GM23248 (cell line): ENCODE measurements around the gene ISL2. TPM values are rescaled to one million over a fixed set of nuclear protein-coding genes. Genes with fewer than 3 reads are reported as not detected.
A peak's percentile ranks its signal among the peaks of the same experiment; 100 is the strongest.

ENCODE experiments used
- DNase-seq: peaks from one replicate; pipeline ENCODE4 v3.0.0-alpha.2; 2015
- H2AFZ ChIP-seq: fragments of 200-600 bp; sonication (generic); 2 replicates; pipeline ENCODE4 v1.6.1; 2016; ENCODE audit warnings: antibody characterized with exemption
- H3F3A ChIP-seq: fragments of 200-600 bp; sonication (generic); 2 replicates; pipeline ENCODE4 v1.6.1; 2016; ENCODE audit warnings: mild to moderate bottlenecking, antibody characterized with exemption, mixed run types; ENCODE audit not compliant: insufficient read depth
- H3K27ac ChIP-seq: fragments of 200-600 bp; sonication (generic); 2 replicates; pipeline ENCODE4 v1.5.1; 2016; ENCODE audit warnings: mild to moderate bottlenecking
- H3K27me3 ChIP-seq: fragments of 200-600 bp; sonication (generic); replicated peaks from 2 replicates; pipeline ENCODE4 v1.6.1; 2016; ENCODE audit warnings: mild to moderate bottlenecking; ENCODE audit not compliant: insufficient read depth
- H3K36me3 ChIP-seq: fragments of 200-600 bp; sonication (generic); 2 replicates; pipeline ENCODE4 v1.6.1; 2016; ENCODE audit warnings: low read depth, mild to moderate bottlenecking
- H3K4me1 ChIP-seq: fragments of 200-600 bp; sonication (generic); 2 replicates; pipeline ENCODE4 v1.6.1; 2016; ENCODE audit warnings: mild to moderate bottlenecking; ENCODE audit not compliant: insufficient read depth
- H3K4me2 ChIP-seq: fragments of 200-600 bp; sonication (generic); one replicate; pipeline ENCODE4 v1.6.1; 2016; ENCODE audit warnings: mild to moderate bottlenecking; ENCODE audit not compliant: unreplicated experiment
- H3K4me3 ChIP-seq: fragments of 200-600 bp; sonication (generic); 2 replicates; pipeline ENCODE4 v1.5.1; 2016; ENCODE audit warnings: mild to moderate bottlenecking
- H3K79me2 ChIP-seq: fragments of 200-600 bp; sonication (generic); 2 replicates; pipeline ENCODE4 v1.6.1; 2016; ENCODE audit warnings: mild to moderate bottlenecking; ENCODE audit not compliant: insufficient read depth
- H3K9ac ChIP-seq: fragments of 200-600 bp; sonication (generic); 2 replicates; pipeline ENCODE4 v1.6.1; 2016; ENCODE audit warnings: mild to moderate bottlenecking
- H3K9me2 ChIP-seq: fragments of 200-600 bp; sonication (generic); 2 replicates; pipeline ENCODE4 v1.6.1; 2016; ENCODE audit warnings: mixed run types, mild to moderate bottlenecking, moderate library complexity; ENCODE audit not compliant: insufficient read depth
- H3K9me3 ChIP-seq: fragments of 200-600 bp; sonication (generic); one replicate; pipeline ENCODE4 v1.6.1; 2017; ENCODE audit warnings: low read depth
- H4K20me1 ChIP-seq: fragments of 200-600 bp; sonication (generic); 2 replicates; pipeline ENCODE4 v1.6.0; 2016; ENCODE audit not compliant: insufficient read depth
- EZH2 ChIP-seq: fragments of 200-600 bp; sonication (generic); IDR thresholded peaks from 2 replicates; pipeline ENCODE4 v1.6.1; 2018; ENCODE audit warnings: antibody characterized with exemption, mild to moderate bottlenecking; ENCODE audit not compliant: insufficient read depth, poor library complexity, severe bottlenecking
- EZH2phosphoT487 ChIP-seq: fragments of 200-600 bp; sonication (generic); IDR thresholded peaks from 2 replicates; pipeline ENCODE4 v1.6.1; 2018; ENCODE audit warnings: antibody characterized with exemption, moderate library complexity, mild to moderate bottlenecking, low read depth; ENCODE audit not compliant: insufficient read depth
- WGBS, 2 experiments: methylation state at CpG; one replicate each; pipeline ENCODE4 v1.1.6; 2015 to 2017; ENCODE audit warnings: low lambda C conversion rate in 2 of 2, low coverage in 1 of 2; ENCODE audit errors: missing lambda C conversion rate in 2 of 2; 5-methylcytosine and 5-hydroxymethylcytosine counted together
- in situ Hi-C: fragments of 300-500 bp; cut with MboI; formaldehyde crosslinking; loops from 2 replicates; pipeline ENCODE4 v1.15.0; 2020
- polyA plus RNA-seq: library from polyadenylated mRNA; unstranded; fragments of >200 nt; fragmentation: Nextera tagmentation; extraction: Ambion mirVana; gene quantifications from 2 replicates; pipeline ENCODE4 v1.2.1, GENCODE V29; 2016
- total RNA-seq: library from RNA; depleted of rRNA; stranded (reverse); fragments of >200 nt; shearing (Covaris generic); gene quantifications from 2 replicates; pipeline ENCODE4 v1.2.3, GENCODE V29; 2014

Gene ISL2
- total and polyA plus RNA-seq, 2 experiments from 2014 or later, result 0.98 to 2.2 TPM

DNA sequence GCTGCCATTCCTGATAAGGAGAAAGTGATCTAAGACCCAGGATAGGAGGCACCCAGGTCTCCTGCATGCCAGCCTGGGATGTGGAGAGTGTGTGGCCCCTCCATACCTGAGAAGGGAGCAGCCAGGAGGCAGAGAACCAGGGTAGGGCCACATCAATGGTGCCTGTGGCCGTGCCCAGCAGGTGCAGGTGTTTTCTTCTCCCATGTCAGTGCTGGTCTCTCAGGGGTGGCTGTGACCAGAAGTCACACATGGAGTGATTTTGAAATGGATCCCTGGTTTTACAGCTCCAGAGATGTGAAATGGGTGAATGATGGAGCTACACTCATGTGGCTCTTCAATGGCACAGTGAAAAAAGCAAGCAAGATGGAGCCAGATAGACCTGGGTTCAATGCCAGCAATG lies 3.3 kb upstream of the ISL2 start:
- peaks cover 19% of the 10 kb centered on the region for H3K27me3 ChIP-seq
- H3K4me2 ChIP-seq, result no peak overlapping the region
- no peak overlapping the region for H3K9ac ChIP-seq
- in situ Hi-C loops, result no loop called here
- H3F3A ChIP-seq, result no peaks in the 10 kb centered on the region; the same call in 1 of the 2 replicates
- no peaks in the 10 kb centered on the region for H4K20me1 ChIP-seq
- 65% methylated on average over 1 of the region's 1 CpG for WGBS, 2 experiments
- H3K4me3 ChIP-seq, result no peak overlapping the region
- no peak overlapping the region for H3K27ac ChIP-seq
- H3K36me3 ChIP-seq, result no peaks in the 10 kb centered on the region
- H3K4me1 ChIP-seq, result no peaks in the 10 kb centered on the region
- TF ChIP-seq EZH2phosphoT487, result no peak
- no peak for TF ChIP-seq EZH2
- H2AFZ ChIP-seq, result no peak overlapping the region
- DNase-seq, result no peak
- H3K9me2 ChIP-seq, result no peaks in the 10 kb centered on the region
- H3K79me2 ChIP-seq, result no peaks in the 10 kb centered on the region
- H3K9me3 ChIP-seq, result no peaks in the 10 kb centered on the region

DNA sequence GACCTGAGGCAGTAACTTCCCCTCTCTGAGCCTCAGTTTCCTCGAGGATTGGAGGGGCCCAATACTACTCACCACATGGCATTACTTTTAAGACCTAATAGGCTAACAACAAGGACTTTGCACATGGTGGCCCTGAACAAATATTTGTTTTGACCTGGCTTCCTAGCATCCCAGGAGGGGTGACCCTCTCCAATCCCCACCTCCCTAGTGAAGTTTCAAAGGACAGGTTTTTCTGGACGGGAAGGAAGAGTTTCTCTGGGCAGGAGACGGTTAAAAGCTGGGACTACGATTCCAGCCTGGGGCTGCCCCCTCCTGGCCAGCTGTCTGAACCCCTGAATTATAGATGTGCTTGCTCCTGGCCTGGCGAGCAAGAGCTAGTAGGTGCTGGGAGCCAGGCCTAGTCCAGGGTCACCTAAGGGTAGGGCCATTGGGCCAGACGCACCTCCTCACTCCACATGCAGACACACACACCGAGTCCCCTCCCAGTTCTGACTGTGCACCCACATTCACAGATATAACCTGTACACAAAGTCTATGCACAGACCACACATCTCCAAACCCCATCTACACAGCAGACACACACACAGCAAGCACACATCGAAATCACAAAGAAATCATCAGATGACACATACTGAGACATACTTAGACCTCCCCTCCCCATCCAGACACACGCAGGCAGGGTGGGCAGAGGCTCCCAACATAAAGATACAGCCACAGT lies 2.7 kb upstream of the ISL2 start:
- no peak overlapping the region for H2AFZ ChIP-seq
- no peaks in the 10 kb centered on the region for H3K79me2 ChIP-seq
- no peaks in the 10 kb centered on the region for H3K4me1 ChIP-seq
- no peak overlapping the region for H3K4me2 ChIP-seq
- H3K9me3 ChIP-seq, result no peaks in the 10 kb centered on the region
- H3F3A ChIP-seq, result no peaks in the 10 kb centered on the region; the same call in 1 of the 2 replicates
- no peak overlapping the region for H3K9ac ChIP-seq
- no peak overlapping the region for H3K27ac ChIP-seq
- TF ChIP-seq EZH2phosphoT487, result no peak
- no peak for TF ChIP-seq EZH2
- H3K36me3 ChIP-seq, result no peaks in the 10 kb centered on the region
- H3K27me3 ChIP-seq, result peaks cover 24% of the 10 kb centered on the region
- H4K20me1 ChIP-seq, result no peaks in the 10 kb centered on the region
- DNase-seq, result no peak
- in situ Hi-C loops, result no loop called here
- no peaks in the 10 kb centered on the region for H3K9me2 ChIP-seq
- H3K4me3 ChIP-seq, result no peak overlapping the region
- WGBS, 2 experiments, result 51 to 57% methylated on average over 9 of the region's 9 CpGs

DNA sequence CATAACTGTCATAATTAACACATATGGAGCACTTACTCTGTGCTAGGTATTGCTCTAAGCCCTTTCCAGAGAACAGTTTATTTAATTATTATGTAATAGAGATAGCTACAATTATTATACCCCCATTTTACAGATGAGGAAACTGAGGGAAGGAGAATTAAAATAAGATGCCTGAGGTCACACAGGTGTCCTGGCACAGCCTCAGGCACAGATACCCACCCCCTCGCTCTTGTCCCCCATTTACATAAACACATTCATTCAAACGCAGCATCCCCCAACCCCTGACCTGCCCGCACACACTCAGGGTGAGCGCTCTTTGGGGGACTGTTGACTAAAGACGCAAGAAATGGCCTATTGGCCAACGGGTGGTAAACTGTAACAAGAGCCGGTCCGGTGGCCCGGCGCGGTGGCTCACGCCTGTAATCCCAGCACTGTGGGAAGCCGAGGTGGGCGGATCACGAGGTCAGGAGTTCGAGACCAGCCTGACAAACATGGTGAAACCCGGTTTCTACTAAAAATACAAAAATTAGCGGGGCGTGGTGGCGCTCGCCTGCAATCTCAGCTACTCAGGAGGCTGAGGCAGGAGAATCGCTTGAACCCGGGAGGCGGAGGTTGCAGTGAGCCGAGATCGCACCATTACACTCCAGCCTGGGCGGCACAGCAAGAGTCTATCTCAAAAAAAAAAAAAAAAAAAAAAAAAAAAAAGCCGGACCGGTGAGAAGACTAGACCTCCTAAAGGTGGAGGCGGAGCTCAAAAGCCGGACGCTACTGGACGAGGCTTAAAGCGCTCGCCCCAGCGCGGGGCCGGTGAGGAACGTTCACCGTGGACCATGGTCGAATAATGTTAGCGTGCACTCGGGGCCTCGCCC lies 1.9 kb upstream of the ISL2 start:
- H3K9me3 ChIP-seq, result no peaks in the 10 kb centered on the region
- no peak for DNase-seq
- no peaks in the 10 kb centered on the region; the same call in 1 of the 2 replicates for H3F3A ChIP-seq
- in situ Hi-C loops, result no loop called here
- H3K27ac ChIP-seq, result no peak overlapping the region
- no peak overlapping the region for H3K9ac ChIP-seq
- no peaks in the 10 kb centered on the region for H3K36me3 ChIP-seq
- no peaks in the 10 kb centered on the region for H4K20me1 ChIP-seq
- no peaks in the 10 kb centered on the region for H3K79me2 ChIP-seq
- no peaks in the 10 kb centered on the region for H3K9me2 ChIP-seq
- H2AFZ ChIP-seq, result 0 out of 2 replicates have a peak overlapping the region, but pooled peaks have one; percentile 68
- no peak overlapping the region for H3K4me3 ChIP-seq
- 43 to 44% methylated on average over 41 to 44 of the region's 44 CpGs for WGBS, 2 experiments
- peaks cover 32% of the 10 kb centered on the region for H3K27me3 ChIP-seq
- H3K4me2 ChIP-seq, result no peak overlapping the region
- TF ChIP-seq EZH2phosphoT487, result no peak
- no peak for TF ChIP-seq EZH2
- no peaks in the 10 kb centered on the region for H3K4me1 ChIP-seq

DNA sequence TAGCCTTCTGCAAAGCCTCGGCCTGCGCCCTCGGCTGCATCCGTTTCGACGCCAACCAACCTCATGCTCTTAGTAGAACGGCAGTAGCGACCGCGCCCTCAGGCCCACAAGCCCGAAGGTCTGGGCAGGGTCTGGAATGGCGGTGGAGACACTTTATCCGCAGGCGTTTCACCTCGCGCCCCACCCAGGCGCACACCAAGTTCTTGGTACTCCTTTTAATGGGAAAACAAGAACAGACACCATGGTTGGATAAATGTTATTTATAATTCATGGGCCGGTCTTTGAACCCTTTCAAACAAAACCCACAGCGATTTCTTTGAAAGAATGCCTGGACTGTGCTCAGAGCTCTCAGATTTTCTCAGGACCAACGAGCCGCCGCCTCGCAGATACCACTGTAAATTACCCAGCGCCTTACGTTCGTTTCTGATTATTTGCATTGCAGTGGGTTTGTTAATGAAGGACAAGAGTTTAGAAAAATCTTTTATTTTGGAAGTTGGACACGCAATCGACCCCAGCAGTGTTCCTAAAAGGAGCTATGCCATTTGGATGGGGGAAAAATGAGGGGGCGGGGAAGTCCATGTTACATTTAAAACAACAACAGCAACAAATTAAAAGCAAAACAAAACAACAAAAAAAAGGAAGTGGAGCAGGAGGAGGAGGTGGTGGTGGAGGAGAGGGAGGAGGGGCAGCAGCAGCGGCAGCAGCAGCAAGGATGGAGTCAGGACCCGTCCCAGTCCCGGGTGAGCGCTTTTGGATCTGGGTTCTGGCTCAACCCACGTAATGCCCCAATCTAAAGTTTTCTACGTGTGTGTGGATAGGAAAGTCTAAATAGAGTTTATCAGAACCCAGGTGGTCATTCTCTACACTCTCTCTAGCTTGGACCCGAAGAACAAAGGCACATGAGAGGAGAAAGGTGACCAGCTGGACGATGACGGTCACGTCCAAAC lies 993 bp upstream of the ISL2 start:
- Histone ChIP-seq H3K9ac (peak overlapping the region; percentile 80), H3K27me3 (peaks cover 41% of the 10 kb centered on the region), H3K9me2 (no peaks in the 10 kb centered on the region), H3F3A (no peaks in the 10 kb centered on the region; the same call in 1 of the 2 replicates), H2AFZ (peak overlapping the region; percentile 68), H3K36me3 (no peaks in the 10 kb centered on the region), H3K27ac (peak overlapping the region; percentile 61), H3K4me2 (peak overlapping the region; percentile 61), H4K20me1 (no peaks in the 10 kb centered on the region), H3K4me1 (no peaks in the 10 kb centered on the region), H3K79me2 (no peaks in the 10 kb centered on the region), H3K4me3 (peak overlapping the region; percentile 65), H3K9me3 (no peaks in the 10 kb centered on the region)
- no peak for TF ChIP-seq EZH2
- no peak for TF ChIP-seq EZH2phosphoT487
- in situ Hi-C loops, result no loop called here
- 25 to 30% methylated on average over 39 of the region's 39 CpGs for WGBS, 2 experiments
- no peak for DNase-seq
